GM21381 (cell line): ENCODE measurements around the gene IL18RAP.

Source experiments
- ATAC-seq: cut with Tn5 transposase; IDR thresholded peaks from one replicate; pipeline ENCODE4 v1.9.1; 2021; ENCODE audit warnings: mild to moderate bottlenecking, moderate library complexity; ENCODE audit not compliant: unreplicated experiment

The IL18RAP gene

GRCh38 chr2:102422910-102423309 is at the start of gene IL18RAP:
Gene IL18RAP (plus strand): TSS chr2:102423160. CDS start chr2:102423278, 118 bp downstream.
- no peak for ATAC-seq

GRCh38 chr2:102376052-102376591 is 46.8 kb upstream of the IL18RAP start:
- ATAC-seq: no peak

- no peak for ATAC-seq
Measured at GRCh38 chr2:102383722-102384121, 39.2 kb upstream of the IL18RAP start.

GRCh38 chr2:102385522-102385921 is 37.4 kb upstream of the IL18RAP start:
- no peak for ATAC-seq

GRCh38 chr2:102386004-102386403 is 37.0 kb upstream of the IL18RAP start:
- no peak for ATAC-seq

GRCh38 chr2:102386867-102387541 is 36.0 kb upstream of the IL18RAP start:
- ATAC-seq: no peak

GRCh38 chr2:102387763-102388546 is 35.0 kb upstream of the IL18RAP start:
- no peak for ATAC-seq

GRCh38 chr2:102391565-102391964 is 31.4 kb upstream of the IL18RAP start:
- no peak for ATAC-seq

- ATAC-seq: no peak
Measured at GRCh38 chr2:102392096-102392495, 30.9 kb upstream of the IL18RAP start.

- ATAC-seq: no peak
Measured at GRCh38 chr2:102392942-102393341, 30.0 kb upstream of the IL18RAP start.

- ATAC-seq: no peak
Measured at GRCh38 chr2:102396012-102396411, 26.9 kb upstream of the IL18RAP start.

GRCh38 chr2:102397209-102397608 is 25.8 kb upstream of the IL18RAP start:
- no peak for ATAC-seq

GRCh38 chr2:102399499-102400141 is 23.3 kb upstream of the IL18RAP start:
- no peak for ATAC-seq

GRCh38 chr2:102401456-102401855 is 21.5 kb upstream of the IL18RAP start:
- no peak for ATAC-seq

- ATAC-seq: no peak
Measured at GRCh38 chr2:102401865-102402264, 21.1 kb upstream of the IL18RAP start.

GRCh38 chr2:102410952-102411351 is 12.0 kb upstream of the IL18RAP start:
- no peak for ATAC-seq

GRCh38 chr2:102412199-102412598 is 10.8 kb upstream of the IL18RAP start:
- no peak for ATAC-seq

GRCh38 chr2:102417946-102418345 is 5.0 kb upstream of the IL18RAP start:
- ATAC-seq: peak; percentile 52

- peak; percentile 87 for ATAC-seq
Measured at GRCh38 chr2:102418421-102418961, 4.5 kb upstream of the IL18RAP start.

GRCh38 chr2:102420290-102420689 is 2.7 kb upstream of the IL18RAP start:
- ATAC-seq: no peak
